A549 (cell line): ENCODE measurements around the gene SMIM14. TPM values are rescaled to one million over a fixed set of nuclear protein-coding genes. Genes with fewer than 3 reads are reported as not detected.

Source experiments
- ATAC-seq, 2 experiments: fragments of 200-7000 bp in 1 of 2; fragments of >200 bp in 1 of 2; cut with Nextera tagmentation in 1 of 2; cut with Tn5 transposase in 1 of 2; 3 replicates each; pipeline versions ENCODE4 v1.8.0 to v1.9.1; 2018 to 2020; ENCODE audit warnings: mild to moderate bottlenecking in 1 of 2, moderate library complexity in 1 of 2
- CTCF ChIA-PET: fragments of 300-600 bp; sonication (Branson Sonifier 250); formaldehyde crosslinking; extraction: SDS; loops from one replicate; lab custom pipeline; 2021; ENCODE audit warnings: antibody characterized with exemption, inconsistent platforms; lab: Yijun Ruan, JAX
- POLR2A ChIA-PET: fragments of 350-600 bp; formaldehyde crosslinking; extraction: SDS; loops from one replicate; lab custom pipeline; 2021; ENCODE audit warnings: antibody characterized with exemption, inconsistent platforms; lab: Yijun Ruan, JAX
- DNase-seq, 2 experiments: peaks; one replicate each; pipeline versions ENCODE4 v3.0.0 to v3.0.0-alpha.2; 2011 to 2016; ENCODE audit warnings: low read depth in 1 of 2, low spot score in 1 of 2
- FAIRE-seq: peaks from 2 replicates; lab custom pipeline; 2011; peaks lifted over from hg19 to GRCh38; lab: Jason Lieb, UNC
- H3K27ac ChIP-seq, 2 experiments: fragments of >200 bp; sonication (Bioruptor Twin); formaldehyde crosslinking; 3 replicates each; pipeline ENCODE4 v1.5.1; 2016 to 2017
- H3K4me1 ChIP-seq: fragments of >200 bp; sonication (Bioruptor Twin); formaldehyde crosslinking; 3 replicates; pipeline ENCODE4 v1.6.1; 2016
- H3K4me2 ChIP-seq: fragments of >200 bp; sonication (Bioruptor Twin); formaldehyde crosslinking; 3 replicates; pipeline ENCODE4 v1.6.1; 2016
- H3K4me3 ChIP-seq: fragments of >200 bp; sonication (Bioruptor Twin); formaldehyde crosslinking; 3 replicates; pipeline ENCODE4 v1.5.1; 2016
- H3K9me3 ChIP-seq: fragments of >200 bp; sonication (Bioruptor Twin); formaldehyde crosslinking; 3 replicates; pipeline ENCODE4 v1.6.1; 2016
- ATOH8 ChIP-seq: fragments of 250-450 bp; sonication (Bioruptor Pico); IDR thresholded peaks from 2 replicates; pipeline ENCODE4 v1.5.0; 2020; ENCODE audit warnings: low read depth, mild to moderate bottlenecking, moderate library complexity
- BCL3 ChIP-seq: fragments of >200 bp; sonication (Bioruptor Twin); formaldehyde crosslinking; IDR thresholded peaks from 3 replicates; pipeline ENCODE4 v1.6.1; 2016
- CEBPB ChIP-seq, 2 experiments: fragments of >200 bp in 1 of 2; sonication (Bioruptor Twin) in 1 of 2; formaldehyde crosslinking in 1 of 2; IDR thresholded peaks; 2 replicates each; pipeline ENCODE4 v1.6.1; 2012 to 2016
- CHD2 ChIP-seq: fragments of 150-350 bp; IDR thresholded peaks from 2 replicates; pipeline ENCODE4 v1.6.1; 2014; ENCODE audit warnings: low read length; ENCODE audit not compliant: partially characterized antibody
- EHMT2 ChIP-seq: fragments of 200-600 bp; sonication (generic); IDR thresholded peaks from 2 replicates; pipeline ENCODE4 v1.6.1; 2016; ENCODE audit warnings: antibody characterized with exemption, low read depth, mild to moderate bottlenecking, moderate library complexity
- ELK1 ChIP-seq: fragments of 150-350 bp; IDR thresholded peaks from 2 replicates; pipeline ENCODE4 v1.6.1; 2014; ENCODE audit warnings: low read depth, mild to moderate bottlenecking, low read length
- FOSB ChIP-seq: fragments of 250-450 bp; sonication (Bioruptor Pico); IDR thresholded peaks from 2 replicates; pipeline ENCODE4 v1.5.0; 2020; ENCODE audit warnings: mild to moderate bottlenecking, moderate library complexity
- FOSL2 ChIP-seq, 2 experiments: fragments of 450-650 bp in 1 of 2; fragments of >200 bp in 1 of 2; sonication (Bioruptor Twin) in 1 of 2; formaldehyde crosslinking; IDR thresholded peaks; 2 replicates each; pipeline versions ENCODE4 v1.5.0 to v1.6.1; 2016 to 2020; ENCODE audit warnings: mild to moderate bottlenecking in 1 of 2, moderate library complexity in 1 of 2
- FOXS1 ChIP-seq: fragments of 250-450 bp; sonication (Bioruptor Pico); IDR thresholded peaks from 2 replicates; pipeline ENCODE4 v1.5.0; 2020; ENCODE audit warnings: mild to moderate bottlenecking, moderate library complexity
- GATA3 ChIP-seq: IDR thresholded peaks from 2 replicates; pipeline ENCODE4 v1.6.1; 2012; ENCODE audit warnings: borderline replicate concordance
- HDAC2 ChIP-seq: fragments of 200-600 bp; sonication (generic); IDR thresholded peaks from 2 replicates; pipeline ENCODE4 v1.6.1; 2016
- JUN ChIP-seq, 2 experiments: fragments of >200 bp; sonication (Bioruptor Twin); formaldehyde crosslinking; IDR thresholded peaks; 2 replicates in 1 of 2; 3 replicates in 1 of 2; pipeline ENCODE4 v1.6.1; 2016 to 2017
- JUNB ChIP-seq: fragments of >200 bp; sonication (Bioruptor Twin); formaldehyde crosslinking; IDR thresholded peaks from 2 replicates; pipeline ENCODE4 v1.6.1; 2016
- KDM5A ChIP-seq: fragments of 200-600 bp; sonication (generic); IDR thresholded peaks from 2 replicates; pipeline ENCODE4 v1.6.1; 2016; ENCODE audit warnings: antibody characterized with exemption, mild to moderate bottlenecking
- MAX ChIP-seq: IDR thresholded peaks from 2 replicates; pipeline ENCODE4 v1.6.1; 2012
- MAZ ChIP-seq: fragments of 150-350 bp; IDR thresholded peaks from 2 replicates; pipeline ENCODE4 v1.6.1; 2014; ENCODE audit warnings: antibody characterized with exemption, low read depth, low read length, borderline replicate concordance
- NFE2L2 ChIP-seq: fragments of 150-350 bp; conservative IDR thresholded peaks from 2 replicates; pipeline ENCODE4 v1.6.1; 2014; ENCODE audit warnings: low read length
- RAD21 ChIP-seq, 2 experiments: fragments of >200 bp in 1 of 2; sonication (Bioruptor Twin) in 1 of 2; formaldehyde crosslinking in 1 of 2; IDR thresholded peaks in 1 of 2; conservative IDR thresholded peaks in 1 of 2; 2 replicates in 1 of 2; 3 replicates in 1 of 2; pipeline ENCODE4 v1.6.1; 2012 to 2018; ENCODE audit warnings: inconsistent platforms in 1 of 2
- RARB ChIP-seq: fragments of 250-450 bp; sonication (Bioruptor Pico); IDR thresholded peaks from 2 replicates; pipeline ENCODE4 v1.8.0; 2021; ENCODE audit warnings: mild to moderate bottlenecking, moderate library complexity
- REST ChIP-seq: fragments of 200-600 bp; sonication (generic); IDR thresholded peaks from 2 replicates; pipeline ENCODE4 v1.6.1; 2016; ENCODE audit warnings: antibody characterized with exemption, mild to moderate bottlenecking, moderate library complexity
- RFX5 ChIP-seq: fragments of 450-650 bp; IDR thresholded peaks from 2 replicates; pipeline ENCODE4 v1.7.1; 2014; ENCODE audit warnings: antibody characterized with exemption, mild to moderate bottlenecking, moderate library complexity
- RNF2 ChIP-seq: fragments of 200-600 bp; sonication (generic); IDR thresholded peaks from 2 replicates; pipeline ENCODE4 v1.6.1; 2016; ENCODE audit warnings: low read depth, mild to moderate bottlenecking, antibody characterized with exemption, moderate library complexity, borderline replicate concordance
- TFCP2L1 ChIP-seq: fragments of 250-450 bp; sonication (Bioruptor Pico); IDR thresholded peaks from 2 replicates; pipeline ENCODE4 v1.5.0; 2021; ENCODE audit warnings: mild to moderate bottlenecking
- ZFP36 ChIP-seq: fragments of 450-650 bp; IDR thresholded peaks from 2 replicates; pipeline ENCODE4 v1.6.1; 2014; ENCODE audit warnings: borderline replicate concordance; ENCODE audit not compliant: partially characterized antibody
- ZNF302 ChIP-seq: fragments of 250-450 bp; sonication (Bioruptor Pico); IDR thresholded peaks from 2 replicates; pipeline ENCODE4 v1.9.0; 2021; ENCODE audit warnings: inconsistent platforms, mild to moderate bottlenecking, moderate library complexity
- WGBS: methylation state at CpG from one replicate; pipeline ENCODE4 v1.1.6; 2017; ENCODE audit errors: missing lambda C conversion rate; 5-methylcytosine and 5-hydroxymethylcytosine counted together
- polyA plus RNA-seq, 4 experiments: library from polyadenylated mRNA; depleted of rRNA in 3 of 4; stranded (reverse); fragments of >200 nt; fragmentation: RNase III in 1 of 4; extraction: RNeasy Plus Mini Kit Qiagen cat#74134 plus additional on column Dnase treatment in 1 of 4; gene quantifications; 2 replicates in 3 of 4; 3 replicates in 1 of 4; pipeline ENCODE4 v1.2.3, GENCODE V29; 2011 to 2017

SMIM14 gene
- polyA plus RNA-seq, 2 of the 4 experiments (the other 2 are of a cell fraction), result 20.5 to 81.3 TPM

- TF ChIP-seq MAZ (no peak), HDAC2 (no peak), RNF2 (no peak), CHD2 (no peak), RARB (no peak), JUN (IDR thresholded peaks at IDR 0.05) (no peak; a peak in 1 of 5 replicates)
- TF ChIP-seq, all 56 proteins: peak for 0
- ATAC-seq (no peak), FAIRE-seq (no peak), DNase-seq (no peak)
- WGBS, result 90% methylated on average over 5 of the region's 5 CpGs
- Histone ChIP-seq H3K4me3 (no peak overlapping the region), H3K4me1 (peaks cover 96% of the 10 kb centered on the region), H3K9me3 (no peaks in the 10 kb centered on the region), H3K27ac (peak overlapping the region; percentile 98 to 99), H3K4me2 (peak overlapping the region; percentile 24; the same call in 2 of the 3 replicates)
- POLR2A ChIA-PET, result interaction anchor here (0.7 to 2.8 kb wide), 4 partner anchors 13 to 52 kb away, joined by 3 to 9 read pairs (median 4); partner anchors contain the start of genes LIAS, RPL9 and UGDH
- CTCF ChIA-PET, result interaction anchor here (0.6 to 5.4 kb wide), 3 partner anchors 8 to 80 kb away, joined by 3 to 26 read pairs (median 3); no protein-coding TSS in a partner anchor
These were observed 128.2 kb downstream of the SMIM14 start for GRCh38 chr4:39510348-39510929.

GRCh38 chr4:39505581-39505980, 133.1 kb downstream of the SMIM14 start:
- WGBS, result 8% methylated on average over 1 of the region's 1 CpG
- ChIA-PET CTCF (interaction anchor here (0.6 to 1.7 kb wide), 5 partner anchors 9 to 297 kb away, joined by 3 to 5 read pairs (median 4); no protein-coding TSS in a partner anchor), POLR2A (interaction anchor here (0.9 kb wide), 1 partner anchor 9 kb away, joined by 3 read pairs; no protein-coding TSS in a partner anchor)
- ATAC-seq (no peak; a peak in 1 of 6 replicates), DNase-seq (no peak), FAIRE-seq (no peak)
- peaks cover 95% of the 10 kb centered on the region for H3K4me1 ChIP-seq
- TF ChIP-seq BCL3 (no peak), CEBPB (IDR thresholded peaks at IDR 0.05) (peak; percentile 73 to 78; a peak in 3 of 4 replicates), RARB (no peak), RAD21 (conservative IDR thresholded peaks at IDR 0.05 in 1 of 2, IDR thresholded peaks at IDR 0.05 in 1 of 2) (no peak), FOSB (CRISPR knock-in tag) (no peak), TFCP2L1 (CRISPR knock-in tag) (no peak), JUNB (peak; percentile 37; the same call in 1 of the 2 replicates), EHMT2 (no peak), KDM5A (no peak), NFE2L2 (no peak), FOXS1 (CRISPR knock-in tag) (no peak), MAX (no peak), GATA3 (no peak), ATOH8 (CRISPR knock-in tag) (no peak), RFX5 (no peak), FOSL2 (IDR thresholded peaks at IDR 0.05) (0 out of 2 replicates have a peak, but pooled peaks have one; percentile 11), FOSL2 (CRISPR knock-in tag; IDR thresholded peaks at IDR 0.05) (peak; percentile 56), ZNF302 (CRISPR knock-in tag) (no peak), HDAC2 (no peak), ZFP36 (no peak), REST (no peak), ELK1 (no peak)
- no peaks in the 10 kb centered on the region for H3K9me3 ChIP-seq
- H3K27ac ChIP-seq, result peak overlapping the region; percentile 73 to 86
- peak overlapping the region; percentile 54 for H3K4me2 ChIP-seq
- H3K4me3 ChIP-seq, result no peak overlapping the region
